Activated T-cell treated with anti-CD3 and anti-CD28 coated beads for 1 hour (primary cell): ENCODE data around the gene PSME3IP1.
A peak's percentile ranks its signal among the peaks of the same experiment; 100 is the strongest.

ENCODE experiments used
- DNase-seq: peaks from one replicate; pipeline ENCODE4 v3.0.0-alpha.2; 2020; ENCODE audit warnings: low read depth

The PSME3IP1 gene

DNA sequence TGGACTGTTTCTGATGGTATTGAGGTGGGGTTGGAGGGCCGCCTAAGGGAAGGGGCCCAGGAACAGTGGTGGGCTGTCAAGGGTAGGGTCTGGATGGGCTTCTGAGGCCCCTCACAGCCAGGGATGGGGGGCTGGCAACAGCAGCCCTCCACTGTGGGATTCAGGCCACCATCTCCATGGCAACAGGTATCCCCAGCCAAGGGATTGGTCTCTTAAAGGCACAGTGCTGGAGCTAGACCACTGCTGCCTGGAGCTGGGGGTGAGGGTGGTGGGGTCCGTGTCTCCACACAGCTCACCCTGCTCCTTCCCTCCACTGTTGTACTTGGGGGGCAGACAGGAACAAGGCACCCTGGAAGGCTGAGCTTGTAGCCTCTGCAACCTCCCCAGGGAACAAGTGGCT, 41.8 kb downstream of the PSME3IP1 start:
- DNase-seq, result no peak

DNA sequence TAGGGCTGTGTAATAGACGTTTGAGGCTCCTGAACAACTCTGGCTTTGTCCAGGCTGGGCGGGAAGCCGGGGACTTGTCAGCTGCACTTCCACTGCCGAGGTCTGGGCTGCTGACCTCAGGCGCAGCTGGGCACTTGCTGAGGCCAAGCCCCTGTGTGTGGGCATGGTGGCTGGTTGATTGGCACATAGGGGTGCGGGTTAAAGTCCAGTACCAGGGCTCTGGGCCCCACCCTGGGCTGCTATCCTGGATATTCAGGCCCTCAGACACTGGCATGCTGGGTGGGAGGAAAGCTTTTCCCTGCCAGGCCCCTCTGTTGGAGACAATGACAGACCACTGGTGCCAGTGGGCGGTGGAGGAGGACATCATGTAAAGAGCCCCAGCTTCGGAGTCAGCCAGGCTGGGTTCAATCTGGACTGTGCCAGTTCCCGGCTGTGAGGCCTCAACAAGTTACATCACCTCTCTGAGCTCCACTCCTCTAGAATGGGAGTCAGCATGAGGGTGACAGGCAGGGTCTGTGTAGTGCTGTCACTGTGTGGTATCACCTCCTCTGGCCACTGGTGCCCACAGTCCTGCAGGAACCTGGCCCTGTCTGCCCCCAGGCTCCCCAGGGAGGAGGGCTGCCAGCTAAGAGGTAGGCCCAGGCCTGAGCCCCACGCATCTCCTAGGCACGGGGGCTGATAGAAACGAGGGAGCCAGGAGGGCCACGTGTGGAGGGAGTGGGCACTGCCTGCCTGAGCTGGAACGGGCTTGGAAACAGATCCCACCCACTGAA, 42.5 kb downstream of the PSME3IP1 start:
- no peak for DNase-seq

DNA sequence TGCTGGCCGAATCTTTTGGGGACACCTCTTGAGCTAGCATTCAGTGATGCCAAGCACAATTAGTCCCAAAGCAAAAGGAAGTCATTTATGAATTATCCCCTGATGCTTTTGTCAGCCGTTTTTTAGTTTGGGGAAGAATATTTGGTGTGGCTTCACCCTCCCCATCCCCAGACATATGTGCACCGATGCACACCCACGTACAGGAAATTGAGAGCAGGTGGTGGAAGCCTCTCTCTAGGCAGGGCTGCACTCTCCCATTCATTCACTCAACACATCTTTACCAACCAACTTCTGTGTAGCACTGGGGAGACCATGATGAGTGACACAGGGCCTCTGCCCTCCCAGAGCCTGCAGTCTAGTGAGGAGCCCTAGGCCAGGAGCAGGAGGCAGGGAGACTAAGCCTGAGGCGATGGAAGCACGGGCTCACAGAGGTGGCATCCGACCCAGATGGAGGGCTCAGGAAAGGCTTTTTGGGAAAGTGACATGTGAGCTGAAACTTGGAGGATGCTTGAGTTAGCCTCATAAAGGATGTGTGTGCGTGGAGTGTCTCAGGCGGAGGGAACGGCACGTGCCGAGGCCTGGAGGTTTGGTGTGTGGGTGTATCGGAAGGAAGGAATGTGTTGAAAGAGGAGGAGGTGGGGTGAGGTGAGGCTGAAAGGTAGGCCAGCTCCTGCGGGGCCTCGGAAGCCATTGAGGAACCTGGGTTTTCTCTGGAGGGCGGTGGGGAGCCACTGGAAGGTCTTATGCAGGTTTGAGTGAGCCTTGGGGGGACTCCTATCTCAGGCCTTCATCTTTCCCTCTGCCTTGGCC, 43.8 kb downstream of the PSME3IP1 start:
- DNase-seq, result no peak

DNA sequence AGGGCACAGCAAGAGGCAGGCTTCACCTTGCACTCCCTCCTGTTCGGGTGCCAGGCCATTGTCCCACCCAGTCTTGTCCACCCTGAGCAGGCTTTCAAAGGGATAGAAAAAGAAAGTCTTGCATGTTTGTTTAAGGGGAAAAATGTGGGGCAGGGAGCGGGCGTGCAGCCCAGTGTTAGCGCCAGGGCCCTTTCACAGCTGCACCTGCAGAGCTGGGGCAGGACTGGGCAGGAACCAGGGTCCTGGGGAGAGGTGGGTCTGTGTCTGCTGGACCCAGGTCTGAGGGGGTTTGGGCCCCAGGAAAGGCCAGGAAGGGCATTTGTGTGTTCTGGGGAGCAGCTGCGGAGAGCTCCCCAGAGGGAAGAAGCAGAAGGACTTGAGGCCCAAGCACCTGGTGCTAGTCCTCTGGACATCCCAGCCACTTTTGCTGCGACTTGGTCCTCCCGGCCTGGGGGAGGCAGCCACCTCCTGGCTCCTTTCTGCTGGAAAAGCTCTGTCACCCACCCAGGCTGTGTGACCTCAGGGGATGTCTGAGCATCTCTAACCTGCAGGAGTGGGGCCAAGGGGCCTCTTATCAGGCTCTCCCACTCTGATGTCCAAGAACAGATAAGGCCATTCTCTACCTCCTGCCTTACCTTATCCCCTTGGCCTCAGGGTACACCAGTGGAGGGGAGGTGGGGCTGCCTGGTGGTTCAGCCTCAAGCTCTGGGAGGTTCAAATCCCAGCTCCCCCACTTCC, 44.7 kb downstream of the PSME3IP1 start:
- no peak for DNase-seq

DNA sequence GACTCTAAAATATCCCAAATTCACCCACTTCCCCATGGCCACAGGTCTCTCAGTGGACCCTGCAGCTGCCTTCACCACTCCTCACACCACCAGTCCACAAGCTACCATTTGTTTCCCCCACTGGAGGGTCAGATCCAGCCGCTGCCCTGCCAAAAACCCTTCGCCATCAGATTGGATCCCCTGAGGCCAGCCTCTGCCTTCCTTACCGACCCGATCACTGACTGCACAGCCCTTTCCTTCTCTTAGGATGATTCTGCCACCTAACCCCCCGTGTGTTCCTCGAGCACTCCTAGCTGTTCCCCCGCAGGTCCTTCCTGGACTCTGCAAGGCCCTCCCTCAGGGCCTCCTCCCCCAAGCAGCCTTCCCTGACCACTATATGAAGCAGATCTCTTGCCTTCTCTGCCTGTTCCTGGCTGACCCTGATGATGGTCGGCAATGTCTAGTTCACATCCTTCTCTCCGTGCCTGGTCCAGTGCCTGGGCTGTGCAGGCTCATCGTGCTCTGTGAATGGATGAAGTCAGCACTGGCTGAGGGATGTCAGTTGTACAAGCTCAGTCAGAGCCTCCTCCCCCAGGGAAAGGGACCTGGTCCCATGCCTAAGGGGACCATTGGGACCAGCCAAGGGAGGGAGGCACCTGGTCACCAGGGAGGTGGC, 47.4 kb downstream of the PSME3IP1 start:
- DNase-seq, result no peak

DNA sequence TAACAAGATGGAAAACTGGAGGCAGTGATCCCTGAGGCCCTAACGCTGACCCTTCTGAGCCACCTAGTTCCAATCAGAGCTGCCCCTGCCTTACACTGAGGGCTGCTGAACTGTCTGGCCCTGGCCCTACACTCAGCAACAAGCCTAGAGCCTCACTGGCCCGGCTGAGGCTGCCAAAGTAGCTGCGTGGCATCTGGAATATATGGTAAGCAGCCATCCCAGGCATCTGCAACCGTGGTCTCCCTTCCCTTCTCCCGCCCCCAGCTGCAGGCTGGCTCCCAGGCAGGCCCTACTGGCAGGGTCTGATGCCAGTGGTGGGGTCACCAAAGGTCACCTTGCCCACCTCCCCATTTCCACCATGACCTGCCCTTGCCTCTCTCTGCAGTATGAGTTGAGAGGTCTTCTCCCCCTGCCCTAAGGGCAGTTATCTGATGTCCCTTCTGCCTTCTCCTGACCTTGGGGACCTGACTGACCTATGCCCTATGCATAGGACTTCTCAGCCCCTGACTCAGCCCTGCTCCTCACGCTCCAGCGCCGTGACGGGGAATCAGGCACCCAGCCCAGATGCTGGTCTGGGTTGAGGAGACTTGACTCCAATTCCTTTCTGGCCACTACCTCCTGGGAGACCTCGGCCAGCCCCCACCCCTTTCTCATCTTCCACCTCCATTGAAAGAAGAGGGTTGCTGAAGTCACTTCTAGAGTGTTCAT, 48.1 kb downstream of the PSME3IP1 start:
- no peak for DNase-seq

DNA sequence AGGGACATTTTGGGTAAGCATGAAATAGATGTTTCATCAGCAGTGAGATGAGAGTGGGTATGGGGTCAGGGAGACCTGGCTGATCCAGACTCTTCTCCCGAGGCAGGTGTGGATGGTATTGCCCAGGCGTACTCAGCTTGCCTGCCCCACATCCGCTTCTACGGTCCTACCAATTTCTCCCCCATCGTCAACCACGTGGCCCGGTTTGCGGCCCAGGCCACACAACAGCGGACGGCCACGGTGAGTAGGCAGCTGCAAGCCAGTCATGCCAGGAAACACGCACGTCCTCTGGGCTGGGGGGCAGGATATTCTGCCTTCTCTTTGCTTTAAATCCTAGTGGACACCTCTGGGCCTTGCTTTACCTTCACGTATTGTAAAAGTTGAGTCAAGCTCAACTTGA, 48.8 kb downstream of the PSME3IP1 start:
- no peak for DNase-seq

DNA sequence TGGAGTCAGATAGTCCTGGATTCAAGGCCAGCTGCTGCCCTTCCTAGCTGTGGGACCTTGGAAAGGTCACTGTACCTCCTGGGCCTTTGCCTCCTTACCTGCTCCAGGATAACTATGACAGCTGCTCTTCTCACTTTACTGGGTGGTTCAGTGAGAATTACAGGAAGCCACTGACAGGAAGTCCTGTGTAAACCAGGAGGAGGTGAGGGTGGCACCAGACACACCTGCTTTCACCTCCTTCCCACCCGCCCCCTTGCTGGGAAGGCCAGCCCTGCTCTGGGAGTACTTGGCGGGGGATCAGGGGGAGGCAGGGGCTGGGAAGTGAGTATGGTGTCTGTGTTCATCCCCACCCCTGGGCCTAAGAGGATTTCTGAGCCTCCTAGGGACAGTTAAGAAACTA, 50.9 kb downstream of the PSME3IP1 start:
- no peak for DNase-seq

DNA sequence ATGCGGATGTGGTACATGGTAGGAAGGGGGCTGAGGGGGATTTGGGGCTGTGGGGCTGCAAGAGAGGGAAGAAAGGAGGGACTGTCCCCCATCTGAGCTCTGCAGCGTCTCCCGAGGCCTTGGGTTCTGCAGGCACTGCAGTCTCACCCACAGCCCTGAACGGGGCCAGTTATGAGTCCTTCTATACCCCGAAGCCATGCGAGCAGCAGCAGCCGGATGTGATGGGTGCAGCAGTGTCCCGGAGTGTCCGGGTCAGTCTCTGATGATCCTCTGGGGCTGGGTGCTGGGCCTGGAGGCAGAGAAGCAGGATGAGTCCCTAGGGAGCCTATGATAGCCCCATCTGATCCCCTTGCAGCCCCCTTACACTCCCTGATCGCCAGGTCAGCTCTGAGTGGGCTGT, 52.0 kb downstream of the PSME3IP1 start:
- no peak for DNase-seq

DNA sequence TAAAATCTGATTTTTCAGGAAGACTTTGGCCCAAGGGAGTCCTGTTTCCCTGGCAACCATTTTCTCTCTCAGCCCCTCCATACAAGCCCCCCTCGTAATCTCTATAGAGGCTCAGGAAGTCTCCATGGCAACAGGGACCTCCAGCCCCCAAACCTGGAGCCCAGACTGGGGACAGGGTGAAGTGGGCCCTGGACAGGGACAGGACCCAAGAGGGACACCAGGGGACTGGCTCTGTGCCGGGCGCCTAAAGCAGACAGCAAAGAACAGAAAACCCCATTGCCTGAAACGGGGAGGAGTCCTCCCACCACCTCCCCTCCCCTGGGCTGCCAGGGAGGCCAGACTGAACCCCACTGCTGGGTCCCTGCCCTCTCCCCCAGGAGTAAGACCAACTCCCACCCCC, 52.8 kb downstream of the PSME3IP1 start:
- DNase-seq, result no peak

DNA sequence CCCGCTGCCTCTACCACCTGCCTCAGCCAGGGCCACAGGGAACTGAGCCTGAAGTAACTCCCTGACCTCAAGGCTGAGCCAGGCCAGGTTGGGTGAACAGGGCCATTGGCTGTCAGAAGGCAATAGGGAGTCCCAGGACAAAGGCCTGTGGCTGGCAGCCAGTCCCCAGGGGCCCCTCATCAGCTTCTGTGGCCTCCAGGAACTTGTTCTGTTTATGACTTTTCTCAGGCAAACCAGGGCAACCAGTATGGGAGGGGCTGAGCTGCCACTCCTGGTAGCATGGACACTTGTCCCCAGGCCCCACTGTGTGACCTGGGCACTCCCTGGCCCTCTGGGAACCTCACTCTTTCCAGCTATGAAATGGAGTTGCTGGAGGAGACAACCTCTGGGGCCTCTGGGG, 53.4 kb downstream of the PSME3IP1 start:
- no peak for DNase-seq

DNA sequence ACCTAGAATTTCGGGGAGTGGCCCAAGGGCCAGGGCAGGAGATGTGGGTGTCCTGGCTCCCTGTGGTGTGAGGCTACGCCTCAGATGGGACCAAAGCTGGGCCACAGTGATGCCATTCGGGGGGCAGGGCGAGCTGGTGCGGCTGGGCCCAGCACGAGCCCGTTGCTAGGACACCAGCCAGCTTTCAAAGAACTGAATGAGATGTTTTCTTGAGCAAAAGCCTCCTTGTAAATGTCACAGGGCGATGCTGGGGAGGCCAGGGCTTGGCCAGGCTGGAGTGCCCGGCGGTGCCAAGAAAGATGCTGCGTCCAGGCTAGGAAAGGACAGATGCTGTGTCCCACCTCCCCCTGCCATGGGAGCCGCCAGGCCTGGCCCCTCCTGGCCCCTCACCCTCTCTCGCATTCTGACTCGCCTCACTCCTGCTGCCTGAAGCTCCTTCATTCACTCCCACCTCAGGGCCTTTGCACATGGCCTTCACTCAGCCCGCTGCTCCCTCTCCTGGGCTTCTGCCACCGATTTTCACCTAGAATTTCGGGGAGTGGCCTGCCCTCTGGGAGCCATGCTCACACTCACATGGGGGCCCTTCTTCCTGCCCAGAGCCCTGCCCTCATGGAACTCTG, 54.4 kb downstream of the PSME3IP1 start:
- DNase-seq, result no peak

DNA sequence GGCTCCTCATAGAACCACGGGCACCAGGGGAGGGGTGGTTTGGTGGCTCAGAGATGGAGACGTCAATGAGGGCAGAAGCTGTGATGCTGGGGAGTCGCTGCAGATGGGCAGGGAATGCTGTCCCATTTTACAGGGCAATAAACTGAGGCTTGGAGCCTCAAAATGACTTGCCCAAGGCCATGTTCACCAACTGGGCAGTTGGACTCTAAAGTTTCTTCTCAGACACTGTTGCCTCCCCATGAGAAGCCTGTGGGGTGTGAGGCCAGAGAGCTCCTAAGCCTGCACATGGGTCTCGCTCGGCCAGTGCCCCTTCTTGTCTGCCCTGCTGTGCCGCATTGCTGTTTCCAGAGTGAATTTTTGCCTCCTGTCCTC, 54.9 kb downstream of the PSME3IP1 start:
- DNase-seq, result no peak

DNA sequence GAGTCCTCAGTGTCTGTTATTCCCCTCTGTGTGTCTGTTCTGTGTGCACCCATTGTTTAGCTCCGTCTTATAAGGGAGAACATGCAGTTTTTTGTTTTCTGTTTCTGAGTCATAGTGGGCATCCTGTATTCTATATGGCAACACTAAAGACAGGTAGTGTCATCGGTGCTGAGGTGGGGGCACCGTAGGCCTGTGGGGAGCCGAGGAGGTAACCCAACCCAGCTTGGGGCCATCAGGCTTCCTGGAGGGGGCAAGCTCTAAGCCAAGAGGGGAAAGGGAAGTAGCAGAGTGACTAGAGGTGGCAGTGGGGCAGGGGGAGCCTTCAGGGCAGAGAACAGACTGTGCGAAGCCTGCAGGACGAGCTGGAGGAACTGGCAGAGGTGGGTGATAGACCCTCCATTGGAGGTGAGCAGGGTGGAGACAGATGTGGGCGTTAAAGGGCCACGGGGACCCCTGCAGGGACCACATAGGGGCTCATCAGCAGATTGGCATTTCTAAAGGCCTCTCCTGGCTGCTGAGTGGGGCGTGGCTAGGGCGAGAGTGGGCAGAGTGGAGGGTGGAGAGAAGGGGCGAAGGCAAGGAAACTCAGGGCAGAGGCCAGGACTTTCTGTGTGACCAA, 57.0 kb downstream of the PSME3IP1 start:
- DNase-seq, result peak; percentile 30

DNA sequence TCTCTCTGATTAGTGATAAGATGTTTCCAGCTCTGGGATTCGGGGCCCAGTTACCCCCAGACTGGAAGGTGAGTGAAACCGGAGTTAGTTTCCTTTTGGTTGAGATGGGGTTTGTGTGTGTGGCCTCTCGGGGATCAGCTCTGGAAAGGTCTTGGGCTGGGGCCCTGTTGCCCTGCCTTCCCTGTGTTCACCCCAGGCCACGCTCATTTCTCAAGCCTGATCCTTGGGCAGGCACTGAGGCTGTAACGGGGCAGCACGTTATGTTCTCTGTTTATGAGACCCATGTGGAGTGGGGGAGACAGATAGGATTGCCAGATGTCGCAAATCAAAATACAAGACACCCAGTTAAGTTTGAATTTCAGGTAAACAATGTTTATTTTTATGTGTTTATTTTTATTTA, 58.0 kb downstream of the PSME3IP1 start:
- no peak for DNase-seq

DNA sequence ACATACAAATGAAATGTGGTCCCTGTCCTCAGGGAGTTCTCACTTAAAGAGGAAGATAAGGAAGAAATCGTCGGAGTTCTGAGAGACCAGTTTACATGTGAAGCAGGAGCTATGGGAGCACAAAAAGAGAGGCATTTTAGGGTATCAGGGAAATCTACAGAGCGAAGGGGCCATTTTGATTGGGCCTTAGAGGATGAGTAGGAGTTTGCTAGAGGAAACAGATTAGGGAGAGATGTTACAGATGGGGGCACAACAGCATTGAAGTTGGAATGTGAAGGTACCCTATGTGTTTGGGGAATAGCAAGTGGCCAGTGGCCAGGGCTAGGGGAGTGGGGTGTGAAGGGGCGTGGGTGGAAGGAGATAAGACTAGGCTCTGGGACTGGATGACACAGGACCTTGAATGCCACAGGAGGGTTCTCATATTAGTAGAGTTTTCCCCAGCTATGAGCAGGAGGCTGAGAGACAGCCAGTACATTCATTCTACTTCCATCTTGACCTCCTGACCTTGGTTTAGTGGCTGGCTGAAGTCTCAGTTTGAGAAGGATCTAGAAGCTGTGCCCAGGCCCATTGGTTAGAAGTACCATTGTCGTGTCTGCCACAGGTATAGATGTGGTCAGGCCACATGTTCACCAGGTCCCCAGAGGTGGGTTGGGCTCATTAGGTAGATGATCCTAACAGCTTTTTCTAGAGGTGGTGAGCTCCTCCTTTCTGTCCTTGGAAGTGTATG, 58.6 kb downstream of the PSME3IP1 start:
- DNase-seq, result no peak

DNA sequence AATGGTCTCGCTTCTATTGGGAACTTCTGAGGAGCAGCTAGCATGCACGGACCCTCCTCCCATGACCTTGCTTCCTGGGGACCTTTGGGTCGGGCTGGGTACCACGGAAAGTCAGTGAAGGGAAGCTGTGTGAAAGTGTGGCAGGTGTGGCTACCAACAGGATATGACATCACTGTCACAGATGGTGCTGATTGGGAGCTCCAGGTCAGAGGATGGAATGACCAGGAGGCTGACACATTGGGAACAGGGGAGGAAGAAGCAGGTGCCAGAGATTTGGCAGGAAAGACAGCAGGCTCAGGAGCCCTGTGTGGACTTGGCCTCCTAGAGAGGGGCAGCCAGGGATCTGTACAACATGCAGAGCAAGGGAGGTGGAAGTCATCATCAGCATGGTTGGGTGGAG, 59.4 kb downstream of the PSME3IP1 start:
- DNase-seq, result no peak

DNA sequence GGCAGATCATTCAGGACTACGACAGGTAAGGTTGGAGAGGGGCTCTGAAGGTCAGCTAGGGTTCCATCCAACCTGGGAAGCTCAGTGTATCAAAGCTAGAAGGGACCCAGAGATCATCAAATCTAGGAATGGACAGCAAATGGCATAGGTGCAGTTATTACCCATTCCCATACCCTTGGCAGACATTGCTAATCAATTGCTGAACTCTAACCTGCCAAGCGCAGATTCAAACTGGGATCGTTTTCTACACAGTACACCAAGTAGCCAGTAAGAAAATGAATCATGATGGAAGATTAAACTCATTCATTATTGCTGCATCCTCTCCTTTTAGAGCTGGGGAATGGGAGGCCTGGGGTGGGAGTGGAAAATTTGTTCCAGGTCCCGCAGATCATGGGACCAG, 59.9 kb downstream of the PSME3IP1 start:
- DNase-seq, result no peak

DNA sequence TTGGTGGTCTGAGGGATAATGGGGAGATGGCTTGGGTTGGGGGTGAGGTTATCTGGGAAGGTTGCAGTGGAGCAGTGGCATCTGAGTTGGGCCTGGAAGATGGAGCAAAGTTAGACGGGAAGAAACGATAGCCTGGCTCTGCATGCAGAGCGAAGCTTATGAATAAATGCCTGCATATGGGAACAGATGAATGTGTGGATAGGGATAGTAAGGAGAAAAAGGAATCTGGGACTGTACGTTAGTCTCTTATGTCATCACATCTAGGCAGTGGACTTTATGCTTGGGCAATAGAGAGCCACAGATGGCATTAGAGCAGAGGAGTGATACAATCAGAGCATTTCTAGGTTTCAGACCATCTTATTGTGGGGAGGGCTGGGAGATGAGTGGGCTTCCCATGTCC, 60.5 kb downstream of the PSME3IP1 start:
- no peak for DNase-seq

DNA sequence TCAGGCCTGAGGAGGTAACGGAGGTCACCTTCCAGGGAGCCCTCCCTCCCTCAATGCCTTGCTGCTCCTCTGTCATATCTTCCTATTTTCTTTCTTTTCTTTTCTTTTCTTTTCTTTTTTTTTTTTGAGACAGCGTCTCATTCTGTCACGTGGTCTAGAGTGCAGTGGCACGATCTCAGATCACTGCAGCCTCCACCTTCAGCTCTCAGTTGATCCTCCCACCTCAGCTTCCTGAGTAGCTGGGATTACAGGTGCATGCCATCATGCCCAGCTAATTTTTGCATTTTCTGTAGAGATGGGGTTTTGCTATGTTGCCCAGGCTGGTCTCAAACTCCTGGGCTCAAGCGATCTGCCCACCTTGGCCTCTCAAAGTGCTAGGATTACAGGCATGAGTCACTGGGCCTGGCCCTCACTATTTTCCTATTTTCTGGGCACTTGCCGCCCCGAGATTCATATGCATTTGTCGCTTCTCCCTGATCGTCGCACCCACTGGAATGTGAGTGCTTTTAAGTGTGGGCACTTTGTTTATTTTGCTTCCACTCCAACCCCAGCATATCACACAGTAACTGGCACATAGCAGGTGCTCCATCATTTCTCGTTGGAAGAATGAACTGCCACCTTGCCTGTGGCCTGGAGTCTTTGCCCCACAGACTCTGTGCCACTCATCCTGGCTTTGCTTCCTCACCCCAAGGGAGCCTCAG, 61.7 kb downstream of the PSME3IP1 start:
- DNase-seq, result no peak
